Activated T-cell treated with anti-CD3 and anti-CD28 coated beads for 24 hours (primary cell): ENCODE data around the gene CGN.
A peak's percentile ranks its signal among the peaks of the same experiment; 100 is the strongest.

Experiments used
- DNase-seq: peaks from one replicate; pipeline ENCODE4 v3.0.0-alpha.2; 2020; ENCODE audit warnings: low read depth

The CGN gene

GRCh38 chr1:151510957-151511635, at the start of gene CGN:
Gene CGN (plus strand): TSS chr1:151511387. CDS start chr1:151518520, 7,133 bp downstream.
- peak; percentile 81 for DNase-seq

GRCh38 chr1:151461694-151462093, 49.5 kb upstream of the CGN start:
- DNase-seq: no peak

- DNase-seq: no peak
These were observed 46.2 kb upstream of the CGN start for GRCh38 chr1:151465026-151465425.

GRCh38 chr1:151472856-151473731, 38.1 kb upstream of the CGN start:
- DNase-seq: no peak

GRCh38 chr1:151474745-151475144, 36.4 kb upstream of the CGN start:
- DNase-seq: no peak

- no peak for DNase-seq
These were observed 36.0 kb upstream of the CGN start for GRCh38 chr1:151475175-151475574.

- no peak for DNase-seq
These were observed 35.1 kb upstream of the CGN start for GRCh38 chr1:151476083-151476482.

GRCh38 chr1:151477066-151477465, 34.1 kb upstream of the CGN start:
- no peak for DNase-seq

- DNase-seq: no peak
These were observed 32.9 kb upstream of the CGN start for GRCh38 chr1:151478140-151478812.

GRCh38 chr1:151478923-151479322, 32.3 kb upstream of the CGN start:
- DNase-seq: no peak

GRCh38 chr1:151479462-151479861, 31.7 kb upstream of the CGN start:
- no peak for DNase-seq

- no peak for DNase-seq
These were observed 29.2 kb upstream of the CGN start for GRCh38 chr1:151482017-151482416.

- DNase-seq: no peak
These were observed 25.4 kb upstream of the CGN start for GRCh38 chr1:151485685-151486255.

GRCh38 chr1:151486557-151486956, 24.6 kb upstream of the CGN start:
- DNase-seq: no peak

- DNase-seq: no peak
These were observed 19.5 kb upstream of the CGN start for GRCh38 chr1:151491641-151492040.

GRCh38 chr1:151492120-151492519, 19.1 kb upstream of the CGN start:
- no peak for DNase-seq

- no peak for DNase-seq
These were observed 18.1 kb upstream of the CGN start for GRCh38 chr1:151493042-151493441.

GRCh38 chr1:151494741-151495281, 16.4 kb upstream of the CGN start:
- DNase-seq: no peak

- no peak for DNase-seq
These were observed 15.9 kb upstream of the CGN start for GRCh38 chr1:151495316-151495715.

- DNase-seq: no peak
These were observed 11.8 kb upstream of the CGN start for GRCh38 chr1:151499365-151499764.

- DNase-seq: no peak
These were observed 11.3 kb upstream of the CGN start for GRCh38 chr1:151499930-151500329.

GRCh38 chr1:151501474-151501873, 9.7 kb upstream of the CGN start:
- DNase-seq: no peak
